ENCODE data around the gene TFAP2C. TPM values are rescaled to one million over a fixed set of nuclear protein-coding genes. Genes with fewer than 3 reads are reported as not detected.

Gene TFAP2C
- total and polyA plus RNA-seq, 2 donors (not counting 3 experiments of a cell fraction or from before 2014, with no cell fraction given): 0.06 TPM; not detected in 1

GRCh38 chr20:56637576-56637975 is 8.5 kb downstream of the TFAP2C start:
- DNase-seq (ENCODE audit: low read depth, low spot score): no peak
- no peaks in the 10 kb centered on the region for H3K9me3 ChIP-seq (replicated peaks; ENCODE audit: control insufficient read depth, insufficient read depth, low read length)
- BruUV-seq (replicated peaks): no TSS peak
- no peak for TF ChIP-seq POLR2AphosphoS5 (IDR thresholded peaks at IDR 0.05; ENCODE audit: insufficient read depth, low read depth, low read length)
- no peak for TF ChIP-seq POLR2A (IDR thresholded peaks at IDR 0.05; ENCODE audit: low read depth, low read length)
- TF ChIP-seq MYC (IDR thresholded peaks at IDR 0.05; ENCODE audit: low read depth, low read length): no peak
- no peak for TF ChIP-seq FOS (IDR thresholded peaks at IDR 0.05; ENCODE audit: borderline replicate concordance, insufficient read depth, low read length)
- no peak for TF ChIP-seq GATA2 (IDR thresholded peaks at IDR 0.05; ENCODE audit: insufficient read depth, insufficient read length, low read depth, low read length)
- TF ChIP-seq EZH2 (IDR thresholded peaks at IDR 0.05; ENCODE audit: borderline replicate concordance, low read depth, low read length, severe bottlenecking): no peak
- no peak for TF ChIP-seq JUN (IDR thresholded peaks at IDR 0.05; ENCODE audit: borderline replicate concordance, insufficient read depth, insufficient read length, low read depth)
- TF ChIP-seq, protein P1, sequence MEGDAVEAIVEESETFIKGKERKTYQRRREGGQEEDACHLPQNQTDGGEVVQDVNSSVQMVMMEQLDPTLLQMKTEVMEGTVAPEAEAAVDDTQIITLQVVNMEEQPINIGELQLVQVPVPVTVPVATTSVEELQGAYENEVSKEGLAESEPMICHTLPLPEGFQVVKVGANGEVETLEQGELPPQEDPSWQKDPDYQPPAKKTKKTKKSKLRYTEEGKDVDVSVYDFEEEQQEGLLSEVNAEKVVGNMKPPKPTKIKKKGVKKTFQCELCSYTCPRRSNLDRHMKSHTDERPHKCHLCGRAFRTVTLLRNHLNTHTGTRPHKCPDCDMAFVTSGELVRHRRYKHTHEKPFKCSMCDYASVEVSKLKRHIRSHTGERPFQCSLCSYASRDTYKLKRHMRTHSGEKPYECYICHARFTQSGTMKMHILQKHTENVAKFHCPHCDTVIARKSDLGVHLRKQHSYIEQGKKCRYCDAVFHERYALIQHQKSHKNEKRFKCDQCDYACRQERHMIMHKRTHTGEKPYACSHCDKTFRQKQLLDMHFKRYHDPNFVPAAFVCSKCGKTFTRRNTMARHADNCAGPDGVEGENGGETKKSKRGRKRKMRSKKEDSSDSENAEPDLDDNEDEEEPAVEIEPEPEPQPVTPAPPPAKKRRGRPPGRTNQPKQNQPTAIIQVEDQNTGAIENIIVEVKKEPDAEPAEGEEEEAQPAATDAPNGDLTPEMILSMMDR (IDR thresholded peaks at IDR 0.05; ENCODE audit: extremely low read depth in 1 of 2, insufficient read depth in 1 of 2, low read depth in 1 of 2, low read length in 2 of 2): no peak
- TF ChIP-seq MAX (IDR thresholded peaks at IDR 0.05; ENCODE audit: insufficient read depth, insufficient read length): no peak
- dilution Hi-C loops (cut with MboI; ENCODE audit: extremely low pct_ligation_motif_present, low sequenced_read_pairs) (no loop called here), intact Hi-C loops (cut with micrococcal nuclease) (no loop called here)
- FAIRE-seq: no peak
- no peaks in the 10 kb centered on the region for H3K9me1 ChIP-seq (replicated peaks; ENCODE audit: control insufficient read depth, extremely low read depth, insufficient read depth, low read length)
- H3K36me3 ChIP-seq (ENCODE audit: control insufficient read depth in 2 of 2, extremely low read depth in 1 of 2, insufficient read depth in 2 of 2, low read length in 2 of 2): no peaks in the 10 kb centered on the region
- ChIA-PET CTCF (no interaction called here), POLR2A (no interaction called here)
- H3K27me3 ChIP-seq (ENCODE audit: control insufficient read depth in 2 of 2, insufficient read depth in 2 of 2, low read length in 2 of 2): peaks cover 1 to 4% of the 10 kb centered on the region in 2 experiments
- no peak overlapping the region for H3K4me2 ChIP-seq (ENCODE audit: insufficient read depth, low read length)
- no peak overlapping the region for H3K4me3 ChIP-seq (replicated peaks in 1 of 3; ENCODE audit: insufficient read depth in 1 of 3, low read depth in 1 of 3, low read length in 3 of 3)
- H3K9ac ChIP-seq (replicated peaks; ENCODE audit: extremely low read depth, insufficient read depth, low read length): no peak overlapping the region
- no peaks in the 10 kb centered on the region for H3K4me1 ChIP-seq (ENCODE audit: control insufficient read depth, extremely low read depth, insufficient read depth, low read length)
- H3K27ac ChIP-seq (ENCODE audit: insufficient read depth, low read depth, low read length): no peak overlapping the region
- no peaks in the 10 kb centered on the region for H3K79me2 ChIP-seq (ENCODE audit: control insufficient read depth, insufficient read depth, low read length)
- H4K20me1 ChIP-seq (replicated peaks; ENCODE audit: control insufficient read depth, extremely low read depth, insufficient read depth, low read length): no peaks in the 10 kb centered on the region
- no peak overlapping the region for H2AFZ ChIP-seq (ENCODE audit: low read depth, low read length)

Data from endothelial cell of umbilical vein (primary cell).